RWPE2 (cell line): ENCODE results near the gene TRMT2A.

Experiments used
- ATAC-seq: fragments of 200-7000 bp; cut with Tn5 transposase; 3 replicates; pipeline ENCODE4 v1.9.1; 2021; ENCODE audit warnings: low read depth
- DNase-seq: peaks from one replicate; pipeline ENCODE4 v3.0.0-alpha.2; 2020; ENCODE audit warnings: low spot score
- H3K27ac ChIP-seq: fragments of 450-650 bp; 2 replicates; pipeline ENCODE4 v1.5.1; 2017; ENCODE audit warnings: mild to moderate bottlenecking; ENCODE audit not compliant: poor library complexity, severe bottlenecking
- H3K27me3 ChIP-seq: fragments of 250-450 bp; sonication (Bioruptor Pico); 2 replicates; pipeline ENCODE4 v1.5.1; 2021; ENCODE audit warnings: mild to moderate bottlenecking, moderate library complexity; ENCODE audit not compliant: insufficient read depth, poor library complexity, severe bottlenecking
- H3K36me3 ChIP-seq: fragments of 250-450 bp; sonication (Bioruptor Pico); 2 replicates; pipeline ENCODE4 v1.5.1; 2020; ENCODE audit warnings: low read depth, mild to moderate bottlenecking, moderate library complexity
- H3K4me1 ChIP-seq: fragments of 250-450 bp; sonication (Bioruptor Pico); 2 replicates; pipeline ENCODE4 v1.5.1; 2021; ENCODE audit warnings: mild to moderate bottlenecking, moderate library complexity; ENCODE audit not compliant: insufficient read depth, poor library complexity, severe bottlenecking
- H3K4me3 ChIP-seq: fragments of 250-450 bp; sonication (Bioruptor Pico); 2 replicates; pipeline ENCODE4 v1.5.1; 2021; ENCODE audit warnings: mild to moderate bottlenecking, moderate library complexity; ENCODE audit not compliant: severe bottlenecking
- H3K9me3 ChIP-seq: fragments of 250-450 bp; sonication (Bioruptor Pico); 2 replicates; pipeline ENCODE4 v1.5.1; 2021; ENCODE audit warnings: mild to moderate bottlenecking, moderate library complexity; ENCODE audit not compliant: severe bottlenecking
- CTCF ChIP-seq: fragments of 450-650 bp; IDR thresholded peaks from one replicate; pipeline ENCODE4 v1.5.1; 2017; ENCODE audit warnings: mild to moderate bottlenecking, moderate library complexity; ENCODE audit not compliant: poor library complexity, severe bottlenecking

The TRMT2A gene

DNA sequence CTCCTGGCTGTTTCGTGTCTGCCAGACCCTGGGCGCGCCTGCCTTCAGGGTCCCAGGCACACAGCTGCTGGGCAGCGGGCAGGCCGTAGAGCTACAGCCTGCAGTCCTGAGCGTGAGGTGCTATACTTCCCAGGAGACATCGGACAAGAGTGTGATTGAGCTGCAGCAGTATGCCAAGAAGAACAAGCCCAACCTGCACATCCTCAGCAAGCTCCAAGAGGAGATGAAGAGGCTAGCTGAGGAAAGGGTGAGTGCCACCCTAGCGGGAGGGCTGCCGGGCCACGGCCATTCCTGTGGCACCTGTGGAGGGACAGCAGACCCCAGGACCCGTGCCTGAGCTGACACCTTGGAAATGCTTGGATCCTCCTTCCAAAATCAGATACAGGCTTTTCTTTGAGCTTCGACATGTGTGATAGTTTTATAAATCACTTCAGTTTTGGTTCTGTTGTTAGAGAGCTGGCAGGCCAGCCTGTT is 8.2 kb downstream of the TRMT2A start:
- Histone ChIP-seq H3K9me3 (peaks cover 2% of the 10 kb centered on the region), H3K27me3 (no peaks in the 10 kb centered on the region), H3K4me1 (no peaks in the 10 kb centered on the region), H3K4me3 (no peak overlapping the region), H3K27ac (no peak overlapping the region), H3K36me3 (peaks cover 84% of the 10 kb centered on the region)
- no peak for ATAC-seq
- no peak for TF ChIP-seq CTCF
- no peak for DNase-seq

DNA sequence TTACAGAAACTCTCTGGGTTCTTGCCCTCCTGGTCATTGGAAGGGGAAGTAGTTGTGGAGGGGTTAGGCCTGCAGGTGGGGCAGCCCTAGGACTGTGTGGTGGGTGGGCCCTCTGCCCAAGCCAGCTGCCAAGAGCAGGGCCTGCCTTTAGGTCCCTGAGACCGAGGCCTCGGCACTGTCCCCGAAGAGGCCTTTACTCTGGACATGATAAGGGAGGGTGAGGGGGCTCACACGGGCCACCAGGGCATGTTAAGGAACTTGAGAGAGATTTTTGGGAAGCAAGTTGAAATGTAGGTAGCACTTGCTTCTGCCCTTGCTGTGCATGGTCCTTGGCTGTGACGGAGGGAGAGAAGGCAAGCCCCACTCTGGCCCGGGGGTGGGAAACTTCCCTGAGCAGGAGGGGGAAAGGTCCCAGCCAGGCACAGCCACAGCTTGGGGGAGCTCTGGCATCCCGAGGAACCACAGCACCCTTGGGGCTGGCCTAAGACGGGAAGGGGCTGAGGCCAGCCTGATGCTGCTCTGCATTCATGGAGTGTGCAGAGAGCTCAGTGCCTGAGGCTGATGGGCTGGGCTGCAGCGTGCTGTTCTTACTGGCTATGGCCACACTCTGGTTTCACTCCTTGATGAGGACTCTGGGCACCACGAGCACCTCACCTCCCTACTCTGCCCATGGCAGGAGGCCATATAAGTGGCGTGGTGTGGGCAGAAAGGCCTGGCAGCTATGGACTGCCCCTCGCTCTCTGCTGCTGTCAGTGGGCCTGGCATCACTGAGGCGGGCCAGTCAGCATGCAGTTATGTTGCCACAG is 8.9 kb downstream of the TRMT2A start:
- no peak overlapping the region for H3K4me3 ChIP-seq
- no peak for TF ChIP-seq CTCF
- no peaks in the 10 kb centered on the region for H3K27me3 ChIP-seq
- peaks cover 2% of the 10 kb centered on the region for H3K9me3 ChIP-seq
- no peaks in the 10 kb centered on the region for H3K4me1 ChIP-seq
- DNase-seq, result no peak
- no peak overlapping the region for H3K27ac ChIP-seq
- no peak for ATAC-seq
- peaks cover 84% of the 10 kb centered on the region for H3K36me3 ChIP-seq

DNA sequence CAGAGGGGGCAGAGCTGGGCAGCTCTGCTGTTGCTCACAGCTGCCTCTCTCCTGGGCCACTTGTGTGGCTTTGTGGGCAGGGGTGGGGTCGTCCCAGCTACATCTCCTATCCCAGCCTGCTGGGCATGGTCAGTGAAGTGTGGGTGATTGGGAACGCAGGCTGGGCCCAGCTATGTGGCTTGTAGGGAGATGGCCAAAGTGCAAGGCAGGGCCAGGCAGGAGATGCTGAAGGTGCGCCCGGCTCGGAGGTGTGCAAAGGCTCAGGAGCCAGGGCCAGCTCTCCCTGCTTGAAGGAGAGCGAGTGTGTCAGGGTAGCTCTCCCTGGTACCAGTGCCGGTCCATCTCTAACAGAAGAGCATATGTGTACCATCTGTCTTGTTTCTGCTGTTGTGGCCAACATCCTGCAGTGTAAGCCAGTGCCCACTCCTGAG is 9.5 kb downstream of the TRMT2A start:
- ATAC-seq, result no peak
- TF ChIP-seq CTCF, result no peak
- Histone ChIP-seq H3K36me3 (peaks cover 87% of the 10 kb centered on the region), H3K9me3 (peaks cover 2% of the 10 kb centered on the region), H3K27me3 (no peaks in the 10 kb centered on the region), H3K27ac (no peak overlapping the region), H3K4me3 (no peak overlapping the region), H3K4me1 (no peaks in the 10 kb centered on the region)
- no peak for DNase-seq

DNA sequence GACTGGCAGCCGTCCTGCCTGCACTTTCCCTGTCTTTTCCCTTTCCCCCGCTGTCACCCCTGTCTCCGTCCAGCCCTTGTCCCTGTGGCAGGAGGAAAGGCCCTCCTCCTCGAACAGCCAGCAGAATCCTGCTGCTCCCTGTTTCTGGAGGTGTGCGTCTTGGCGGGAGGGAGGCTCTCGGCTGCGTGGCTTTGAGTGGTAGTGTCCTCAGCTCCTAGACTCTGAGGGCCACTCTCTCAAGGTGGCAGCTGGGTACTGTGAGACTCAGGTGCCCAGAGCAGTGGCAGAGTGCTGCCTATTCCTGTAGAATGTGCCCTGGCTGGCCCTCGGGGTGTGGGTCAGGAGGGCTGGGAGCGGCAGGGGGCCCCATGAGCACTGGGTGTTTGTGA is 10.2 kb downstream of the TRMT2A start:
- no peaks in the 10 kb centered on the region for H3K27me3 ChIP-seq
- TF ChIP-seq CTCF, result no peak
- DNase-seq, result no peak
- H3K4me3 ChIP-seq, result no peak overlapping the region
- ATAC-seq, result no peak
- peaks cover 2% of the 10 kb centered on the region for H3K9me3 ChIP-seq
- H3K27ac ChIP-seq, result no peak overlapping the region
- no peaks in the 10 kb centered on the region for H3K4me1 ChIP-seq
- peaks cover 91% of the 10 kb centered on the region for H3K36me3 ChIP-seq
